BJ (cell line): ENCODE data around the gene CPXM1. TPM values are rescaled to one million over a fixed set of nuclear protein-coding genes. Genes with fewer than 3 reads are reported as not detected.

Source experiments
- CTCF ChIA-PET: fragments of 350-600 bp; formaldehyde crosslinking; extraction: SDS; loops from one replicate; lab custom pipeline; 2021; ENCODE audit warnings: antibody characterized with exemption, inconsistent platforms; lab: Yijun Ruan, JAX
- POLR2A ChIA-PET: fragments of 300-600 bp; sonication (Branson Sonifier 250); formaldehyde crosslinking; extraction: SDS; loops from one replicate; lab custom pipeline; 2021; ENCODE audit warnings: antibody characterized with exemption; lab: Charles Lee
- DNase-seq: peaks from one replicate; pipeline ENCODE4 v3.0.0-alpha.2; 2011; ENCODE audit warnings: low read depth
- H3K27me3 ChIP-seq: 2 replicates; pipeline ENCODE4 v1.6.0; 2011; ENCODE audit warnings: low read length; ENCODE audit not compliant: control insufficient read depth, insufficient read depth
- H3K36me3 ChIP-seq: 2 replicates; pipeline ENCODE4 v1.5.1; 2011; ENCODE audit warnings: low read length; ENCODE audit not compliant: control insufficient read depth, insufficient read depth
- H3K4me3 ChIP-seq: 2 replicates; pipeline ENCODE4 v1.5.1; 2011; ENCODE audit warnings: low read depth, mild to moderate bottlenecking, control low read depth, low read length
- polyA plus RNA-seq: library from polyadenylated mRNA; depleted of rRNA; stranded (reverse); fragments of >200 nt; gene quantifications from 2 replicates; pipeline ENCODE4 v1.2.3, GENCODE V29; 2011
- TF ChIP-seq, protein P1 (sequence below): IDR thresholded peaks from 2 replicates; pipeline ENCODE4 v1.5.1; 2011; ENCODE audit warnings: low read depth, mild to moderate bottlenecking, control low read depth, inconsistent platforms, low read length, moderate library complexity; ENCODE audit not compliant: insufficient read depth

The CPXM1 gene
- polyA plus RNA-seq, 1 experiment = 1.6 TPM

- no peaks in the 10 kb centered on the region for H3K36me3 ChIP-seq
- ChIA-PET POLR2A (no interaction called here), CTCF (interaction anchor here (0.7 to 9.2 kb wide), 21 partner anchors 9 to 255 kb away, joined by 3 to 166 read pairs (median 5); partner anchors contain the start of genes PCED1A and VPS16)
- peaks cover 19% of the 10 kb centered on the region for H3K27me3 ChIP-seq
- TF ChIP-seq, protein P1, sequence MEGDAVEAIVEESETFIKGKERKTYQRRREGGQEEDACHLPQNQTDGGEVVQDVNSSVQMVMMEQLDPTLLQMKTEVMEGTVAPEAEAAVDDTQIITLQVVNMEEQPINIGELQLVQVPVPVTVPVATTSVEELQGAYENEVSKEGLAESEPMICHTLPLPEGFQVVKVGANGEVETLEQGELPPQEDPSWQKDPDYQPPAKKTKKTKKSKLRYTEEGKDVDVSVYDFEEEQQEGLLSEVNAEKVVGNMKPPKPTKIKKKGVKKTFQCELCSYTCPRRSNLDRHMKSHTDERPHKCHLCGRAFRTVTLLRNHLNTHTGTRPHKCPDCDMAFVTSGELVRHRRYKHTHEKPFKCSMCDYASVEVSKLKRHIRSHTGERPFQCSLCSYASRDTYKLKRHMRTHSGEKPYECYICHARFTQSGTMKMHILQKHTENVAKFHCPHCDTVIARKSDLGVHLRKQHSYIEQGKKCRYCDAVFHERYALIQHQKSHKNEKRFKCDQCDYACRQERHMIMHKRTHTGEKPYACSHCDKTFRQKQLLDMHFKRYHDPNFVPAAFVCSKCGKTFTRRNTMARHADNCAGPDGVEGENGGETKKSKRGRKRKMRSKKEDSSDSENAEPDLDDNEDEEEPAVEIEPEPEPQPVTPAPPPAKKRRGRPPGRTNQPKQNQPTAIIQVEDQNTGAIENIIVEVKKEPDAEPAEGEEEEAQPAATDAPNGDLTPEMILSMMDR = peak; percentile 87
- DNase-seq = no peak
- no peak overlapping the region for H3K4me3 ChIP-seq
These were observed 44.3 kb downstream of the CPXM1 start for GRCh38 chr20:2756056-2756611.

DNA sequence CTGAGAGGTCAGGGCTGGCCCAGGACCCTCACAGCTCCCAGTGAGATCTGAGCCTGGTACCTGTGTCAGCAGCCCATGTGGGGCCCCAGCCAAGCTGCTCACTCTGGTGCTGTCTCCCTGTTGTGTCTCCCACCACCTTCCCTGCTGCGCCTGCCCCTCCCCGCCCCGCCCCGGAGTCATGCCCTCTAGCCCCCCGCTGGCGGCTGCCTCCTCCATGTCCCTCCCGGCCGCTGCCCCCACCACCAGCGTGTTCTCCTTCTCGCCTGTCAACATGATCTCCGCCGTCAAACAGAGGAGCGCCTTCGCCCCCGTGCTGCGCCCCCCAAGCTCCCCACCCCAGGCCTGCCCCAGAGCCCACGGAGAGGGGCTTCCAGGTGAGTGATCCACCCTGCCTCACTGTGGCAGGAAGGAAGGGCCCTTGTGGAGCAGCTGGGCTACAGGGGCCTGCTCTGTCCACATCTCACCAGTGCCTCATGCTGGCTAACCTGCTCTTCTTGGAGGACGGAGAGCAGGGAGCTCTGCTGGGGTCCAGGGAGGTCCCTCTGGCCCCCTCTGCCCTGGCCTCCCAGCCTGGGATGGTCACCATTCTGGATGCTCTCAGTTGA, 44.9 kb downstream of the CPXM1 start:
- ChIA-PET POLR2A (no interaction called here), CTCF (interaction anchor here (0.7 to 9.2 kb wide), 25 partner anchors 9 to 260 kb away, joined by 3 to 166 read pairs (median 5); partner anchors contain the start of genes PCED1A, PTPRA and VPS16)
- no peak for DNase-seq
- Histone ChIP-seq H3K4me3 (no peak overlapping the region), H3K27me3 (peaks cover 22% of the 10 kb centered on the region), H3K36me3 (no peaks in the 10 kb centered on the region)
- TF ChIP-seq, protein P1 = no peak

DNA sequence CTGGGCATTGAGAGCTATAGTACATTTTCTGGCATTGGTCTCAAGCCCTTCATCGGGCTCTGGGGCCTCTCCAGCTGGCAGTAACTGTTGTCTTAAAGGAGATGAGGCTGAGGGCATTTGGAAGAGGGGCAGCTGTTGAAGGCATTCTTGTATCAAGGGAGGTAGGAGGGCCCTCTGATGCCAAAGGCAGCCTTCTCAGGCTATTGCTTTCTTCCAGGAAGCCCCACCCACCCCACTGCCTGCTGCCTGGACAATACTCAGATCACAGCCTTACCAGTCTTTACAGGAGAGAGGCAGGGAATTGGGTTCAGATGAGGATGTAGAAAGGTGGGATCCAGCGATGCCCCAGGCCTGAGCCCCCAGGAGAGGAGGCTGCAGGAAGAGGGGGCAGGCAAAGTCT, 46.0 kb downstream of the CPXM1 start:
- H3K4me3 ChIP-seq = no peak overlapping the region
- ChIA-PET CTCF (interaction anchor here (0.6 to 9.2 kb wide), 13 partner anchors 10 to 652 kb away, joined by 3 to 166 read pairs (median 8); partner anchors contain the start of genes PCED1A, PTPRA and VPS16), POLR2A (no interaction called here)
- TF ChIP-seq, protein P1 = no peak
- H3K27me3 ChIP-seq = peaks cover 28% of the 10 kb centered on the region
- DNase-seq = no peak
- no peaks in the 10 kb centered on the region for H3K36me3 ChIP-seq

DNA sequence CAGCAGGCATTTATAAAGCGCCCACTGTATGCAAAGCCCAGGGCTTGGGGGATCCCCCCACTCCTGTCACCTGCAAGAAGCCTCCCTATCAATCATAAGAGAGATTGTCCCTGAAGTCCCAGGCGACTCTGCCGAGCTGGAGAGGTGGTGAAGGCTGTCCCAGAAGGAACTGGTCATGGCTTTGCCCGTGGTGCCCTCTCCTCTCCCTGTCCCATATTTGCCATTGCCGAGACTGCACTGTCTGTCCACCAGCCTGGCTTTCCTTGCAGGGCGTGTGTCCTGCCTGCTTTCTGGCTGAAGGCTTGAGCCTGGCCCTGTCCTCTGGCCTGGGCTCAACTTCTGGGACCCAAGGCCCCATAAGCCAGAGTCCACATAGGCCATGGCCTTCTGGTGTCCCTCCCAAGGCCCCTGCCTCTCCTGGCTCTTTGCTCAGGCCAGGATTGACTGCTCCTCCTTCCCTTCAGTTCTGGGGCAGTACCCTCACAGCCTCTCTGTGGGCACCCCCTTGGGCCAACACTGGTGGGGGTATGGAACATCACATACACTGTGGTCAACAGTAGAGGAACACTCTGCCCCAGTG, 46.9 kb downstream of the CPXM1 start:
- no peak for DNase-seq
- ChIA-PET POLR2A (no interaction called here), CTCF (interaction anchor here (0.6 to 9.2 kb wide), 28 partner anchors 10 to 653 kb away, joined by 3 to 166 read pairs (median 4); partner anchors contain the start of genes EBF4, PCED1A, PTPRA and VPS16)
- H3K36me3 ChIP-seq = no peaks in the 10 kb centered on the region
- TF ChIP-seq, protein P1 = no peak
- H3K27me3 ChIP-seq = peaks cover 32% of the 10 kb centered on the region
- H3K4me3 ChIP-seq = no peak overlapping the region
